ENCODE results near the gene AJM1. TPM values are rescaled to one million over a fixed set of nuclear protein-coding genes. Genes with fewer than 3 reads are reported as not detected.
"Not testable (repeated sequence)": the region's sequence is repeated elsewhere in the genome, so short reads cannot be mapped to it uniquely, and the experiment has no call there.

The AJM1 gene
- 0.75 and 0.96 TPM in 2 replicates for total RNA-seq

DNA sequence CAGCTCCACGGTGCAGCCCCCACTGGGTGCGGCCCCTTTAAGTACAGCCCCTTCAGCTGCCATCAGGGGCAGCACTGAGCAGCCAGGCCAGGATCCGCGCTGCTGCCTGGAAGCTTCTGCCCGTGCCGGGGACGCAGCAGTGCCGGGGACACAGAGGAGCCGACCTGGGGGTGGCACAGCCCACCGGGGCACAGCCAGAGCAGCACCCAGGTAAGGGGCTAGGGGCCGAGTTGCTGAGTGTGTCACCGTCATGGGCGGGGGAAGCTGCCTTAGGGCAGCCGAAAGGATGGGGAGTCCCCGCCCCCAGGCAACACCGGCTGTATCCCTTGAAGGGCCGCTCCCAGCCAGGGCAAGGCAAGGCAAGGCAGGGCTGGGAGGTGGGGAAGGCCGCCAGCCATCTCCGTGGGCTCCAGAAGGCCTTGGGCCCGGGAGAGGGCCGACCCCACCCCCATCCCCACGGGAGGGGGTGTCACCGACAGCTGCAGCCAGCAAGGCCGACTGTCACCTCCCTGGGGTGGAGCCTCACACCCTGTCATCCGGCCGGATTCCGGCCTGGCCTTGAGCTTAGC, at the start of gene AJM1:
AJM1 (plus strand) TSS at position 99 of the 569 bp plus-strand sequence. CDS start 1,937 bp downstream, outside the sequence.
- TF ChIP-seq, protein P1, sequence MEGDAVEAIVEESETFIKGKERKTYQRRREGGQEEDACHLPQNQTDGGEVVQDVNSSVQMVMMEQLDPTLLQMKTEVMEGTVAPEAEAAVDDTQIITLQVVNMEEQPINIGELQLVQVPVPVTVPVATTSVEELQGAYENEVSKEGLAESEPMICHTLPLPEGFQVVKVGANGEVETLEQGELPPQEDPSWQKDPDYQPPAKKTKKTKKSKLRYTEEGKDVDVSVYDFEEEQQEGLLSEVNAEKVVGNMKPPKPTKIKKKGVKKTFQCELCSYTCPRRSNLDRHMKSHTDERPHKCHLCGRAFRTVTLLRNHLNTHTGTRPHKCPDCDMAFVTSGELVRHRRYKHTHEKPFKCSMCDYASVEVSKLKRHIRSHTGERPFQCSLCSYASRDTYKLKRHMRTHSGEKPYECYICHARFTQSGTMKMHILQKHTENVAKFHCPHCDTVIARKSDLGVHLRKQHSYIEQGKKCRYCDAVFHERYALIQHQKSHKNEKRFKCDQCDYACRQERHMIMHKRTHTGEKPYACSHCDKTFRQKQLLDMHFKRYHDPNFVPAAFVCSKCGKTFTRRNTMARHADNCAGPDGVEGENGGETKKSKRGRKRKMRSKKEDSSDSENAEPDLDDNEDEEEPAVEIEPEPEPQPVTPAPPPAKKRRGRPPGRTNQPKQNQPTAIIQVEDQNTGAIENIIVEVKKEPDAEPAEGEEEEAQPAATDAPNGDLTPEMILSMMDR (IDR thresholded peaks at IDR 0.05; ENCODE audit: insufficient read depth, low read length, poor library complexity, severe bottlenecking) = peak; percentile 95
- peak within 1 kb of the TSS; percentile 27 for H3K4me3 ChIP-seq (ENCODE audit: low read depth, low read length)
- not testable (repeated sequence) for H3K36me3 ChIP-seq (ENCODE audit: control insufficient read depth, insufficient read depth, low read length); DNase-seq (ENCODE audit: low read depth)
- H3K27me3 ChIP-seq (ENCODE audit: control insufficient read depth, insufficient read depth, low read length) = peaks cover 36% of the 10 kb centered on the region

DNA sequence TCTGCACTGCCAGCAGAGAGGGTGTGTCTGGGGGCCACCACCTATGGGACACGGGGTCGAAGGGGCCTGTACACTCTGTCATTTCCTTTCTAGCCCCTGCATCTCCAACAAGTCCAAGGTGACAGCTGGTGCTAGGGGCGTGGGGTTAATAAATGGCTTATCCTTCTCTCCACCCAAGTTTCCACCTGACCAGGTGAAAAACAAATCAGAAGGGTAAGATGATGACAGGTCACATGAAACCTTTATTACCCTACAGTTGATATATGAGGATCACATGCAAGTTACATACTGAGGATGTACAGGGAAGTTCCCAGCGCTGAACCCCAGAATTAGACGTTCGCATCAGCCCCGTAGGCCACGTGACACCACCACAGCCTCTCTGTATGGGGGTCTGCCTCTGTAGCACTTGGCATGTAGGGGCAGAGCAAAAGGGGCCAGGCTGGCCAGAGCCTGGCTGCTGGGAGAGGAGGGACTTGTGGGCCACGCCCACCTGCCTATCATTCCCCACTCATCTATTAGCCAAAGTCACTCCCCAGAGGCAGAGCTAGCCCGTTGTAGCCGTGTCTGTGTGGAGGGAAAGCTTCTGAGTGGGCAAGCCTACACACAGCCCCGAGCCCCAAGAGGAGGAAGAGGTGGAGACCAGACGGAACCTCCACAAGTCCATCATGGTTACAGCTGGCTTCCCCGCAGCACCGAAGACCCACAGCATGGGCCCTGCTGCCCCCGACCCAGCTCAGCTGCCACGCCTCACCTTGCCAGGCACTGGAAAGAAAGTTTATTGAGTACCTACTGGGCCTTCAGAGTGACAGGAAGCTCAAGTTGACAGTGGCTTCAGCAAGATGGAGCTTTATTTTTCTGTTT, 49.0 kb upstream of the AJM1 start:
- TF ChIP-seq, protein P1 (IDR thresholded peaks at IDR 0.05; ENCODE audit: insufficient read depth, low read length, poor library complexity, severe bottlenecking) = no peak
- Histone ChIP-seq H3K4me3 (ENCODE audit: low read depth, low read length) (no peak overlapping the region), H3K36me3 (ENCODE audit: control insufficient read depth, insufficient read depth, low read length) (no peaks in the 10 kb centered on the region), H3K27me3 (ENCODE audit: control insufficient read depth, insufficient read depth, low read length) (peaks cover 18% of the 10 kb centered on the region)
- no peak for DNase-seq (ENCODE audit: low read depth)

DNA sequence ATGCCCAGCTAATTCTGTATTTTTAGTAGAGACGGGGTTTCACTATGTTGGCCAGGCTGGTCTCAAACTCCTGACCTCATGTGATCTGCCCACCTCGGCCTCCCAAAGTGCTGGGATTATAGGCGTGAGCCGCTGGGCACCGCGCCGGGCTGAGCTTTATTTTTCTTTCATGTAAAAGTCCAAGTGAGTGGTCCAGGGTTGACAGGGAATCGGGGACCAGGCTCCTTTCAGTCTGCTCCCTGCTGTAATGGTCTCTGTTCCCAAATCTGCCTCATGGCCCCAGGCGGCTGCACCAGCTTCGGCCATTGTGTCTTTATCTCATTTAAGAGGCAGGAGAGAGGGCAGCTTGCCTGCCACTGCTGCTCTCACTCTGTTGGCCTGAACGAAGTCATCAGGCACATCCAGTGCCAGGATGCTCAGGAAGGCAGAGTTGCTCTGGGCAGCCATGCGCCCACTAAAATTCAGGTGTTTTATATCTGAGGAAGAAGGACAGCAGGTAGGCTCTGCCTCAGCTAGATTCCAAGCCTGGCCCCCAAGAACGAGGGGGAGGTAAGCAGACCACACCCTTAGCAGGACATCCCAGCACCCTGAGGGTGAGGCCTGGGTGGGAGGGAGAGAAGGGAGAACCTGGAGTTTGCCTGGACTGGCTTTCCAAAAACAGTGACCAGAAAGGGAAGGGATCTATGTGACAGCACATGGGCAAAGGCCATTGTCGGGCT, 47.8 kb upstream of the AJM1 start:
- TF ChIP-seq, protein P1 (IDR thresholded peaks at IDR 0.05; ENCODE audit: insufficient read depth, low read length, poor library complexity, severe bottlenecking) = no peak
- no peak for DNase-seq (ENCODE audit: low read depth)
- H3K4me3 ChIP-seq (ENCODE audit: low read depth, low read length) = no peak overlapping the region

DNA sequence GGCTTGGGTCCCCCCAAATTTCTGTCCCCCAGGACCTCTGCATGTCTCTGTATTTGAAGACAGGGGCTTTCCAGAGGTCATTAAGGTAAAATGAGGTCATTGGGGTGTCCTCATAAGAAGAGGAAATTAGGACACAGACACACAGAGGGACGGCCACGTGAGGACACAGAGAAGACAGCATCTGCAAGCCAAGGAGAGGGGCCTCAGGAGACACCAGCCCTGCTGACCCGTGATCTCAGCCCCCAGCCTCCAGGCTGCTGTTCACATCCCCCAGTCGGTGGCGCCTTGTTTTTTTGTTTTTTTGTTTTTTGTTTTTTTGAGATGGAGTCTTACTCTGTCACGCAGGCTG, 47.3 kb upstream of the AJM1 start:
- TF ChIP-seq, protein P1 (IDR thresholded peaks at IDR 0.05; ENCODE audit: insufficient read depth, low read length, poor library complexity, severe bottlenecking) = no peak

More for the DNA sequence above, 47.8 kb upstream of the AJM1 start:
- Histone ChIP-seq H3K36me3 (ENCODE audit: control insufficient read depth, insufficient read depth, low read length) (no peaks in the 10 kb centered on the region), H3K27me3 (ENCODE audit: control insufficient read depth, insufficient read depth, low read length) (peaks cover 28% of the 10 kb centered on the region)

DNA sequence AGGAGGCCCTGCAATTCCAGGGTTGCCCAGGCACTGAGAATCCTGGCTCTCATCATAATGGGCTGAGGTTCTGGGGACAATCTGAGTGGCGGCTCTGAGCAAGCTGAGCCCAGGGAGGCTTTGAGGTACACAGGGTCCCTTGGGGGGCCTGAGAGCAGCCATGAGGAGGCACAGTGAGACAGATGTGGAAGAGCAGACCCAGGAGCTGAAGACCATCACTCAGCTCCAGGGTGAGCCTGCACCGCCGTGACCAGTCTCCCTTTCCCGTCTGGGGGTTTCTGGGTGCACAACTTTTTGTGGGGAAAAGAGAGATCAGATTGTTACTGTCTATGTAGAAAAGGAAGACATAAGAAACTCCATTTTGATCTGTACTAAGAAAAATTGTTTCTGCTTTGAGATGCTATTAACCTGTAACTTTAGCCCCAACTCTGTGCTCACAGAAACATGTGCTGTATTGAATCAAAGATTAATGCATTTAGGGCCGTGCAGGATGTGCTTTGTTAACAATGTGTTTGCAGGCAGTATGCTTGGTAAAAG, 46.0 kb upstream of the AJM1 start, which contains the start of gene CCDC183:
CCDC183 (plus strand) TSS at position 101 of the 537 bp plus-strand sequence; CDS start at position 161, 60 bp downstream.
- H3K36me3 ChIP-seq (ENCODE audit: control insufficient read depth, insufficient read depth, low read length) = no peaks in the 10 kb centered on the region
- DNase-seq (ENCODE audit: low read depth) = no peak
- no peak within 1 kb of the TSS for H3K4me3 ChIP-seq (ENCODE audit: low read depth, low read length)
- TF ChIP-seq, protein P1 (IDR thresholded peaks at IDR 0.05; ENCODE audit: insufficient read depth, low read length, poor library complexity, severe bottlenecking) = no peak
- peaks cover 33% of the 10 kb centered on the region for H3K27me3 ChIP-seq (ENCODE audit: control insufficient read depth, insufficient read depth, low read length)

More for the DNA sequence above, 47.3 kb upstream of the AJM1 start:
- DNase-seq (ENCODE audit: low read depth) = no peak
- Histone ChIP-seq H3K27me3 (ENCODE audit: control insufficient read depth, insufficient read depth, low read length) (peaks cover 33% of the 10 kb centered on the region), H3K36me3 (ENCODE audit: control insufficient read depth, insufficient read depth, low read length) (no peaks in the 10 kb centered on the region), H3K4me3 (ENCODE audit: low read depth, low read length) (no peak overlapping the region)

DNA sequence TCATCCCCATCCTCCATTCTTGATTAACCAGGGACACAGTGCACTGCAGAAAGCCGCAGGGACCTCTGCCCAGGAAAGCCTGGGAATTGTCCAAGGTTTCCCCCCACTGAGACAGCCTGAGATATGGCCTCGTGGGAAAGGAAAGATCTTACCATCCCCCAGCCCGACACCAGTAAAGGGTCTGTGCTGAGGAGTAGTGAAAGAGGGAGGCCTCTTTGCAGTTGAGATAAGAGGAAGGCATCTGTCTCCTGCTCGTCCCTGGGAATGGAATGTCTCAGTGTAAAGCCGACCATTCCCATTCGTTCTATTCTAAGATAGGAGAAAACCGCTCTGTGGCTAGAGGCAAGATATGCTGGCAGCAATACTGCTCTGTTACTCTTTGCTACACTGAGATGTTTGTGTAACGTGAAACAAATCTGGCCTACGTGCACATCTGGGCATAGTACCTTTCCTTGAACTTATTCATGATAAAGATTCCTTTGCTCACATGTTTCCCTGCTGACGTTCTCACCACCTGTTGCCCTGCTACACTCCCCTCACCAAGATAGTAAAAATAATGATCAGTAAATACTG, 45.4 kb upstream of the AJM1 start:
- DNase-seq (ENCODE audit: low read depth); H3K4me3 ChIP-seq (ENCODE audit: low read depth, low read length); H3K36me3 ChIP-seq (ENCODE audit: control insufficient read depth, insufficient read depth, low read length): not testable (repeated sequence)
- H3K27me3 ChIP-seq (ENCODE audit: control insufficient read depth, insufficient read depth, low read length) = peaks cover 33% of the 10 kb centered on the region
